ENCODE data around the gene CACNB1. TPM values are rescaled to one million over a fixed set of nuclear protein-coding genes. Genes with fewer than 3 reads are reported as not detected.
"Not testable (repeated sequence)": the region's sequence is repeated elsewhere in the genome, so short reads cannot be mapped to it uniquely, and the experiment has no call there.

The CACNB1 gene
- total RNA-seq, 2 donors from 2014 or later = 21.4 to 21.9 TPM

- Mint-ChIP-seq H3K36me3 (ENCODE audit: low read depth) (peaks cover 2% of the 10 kb centered on the region), H3K4me1 (peaks cover 18% of the 10 kb centered on the region), H3K27ac (peak overlapping the region; percentile 2), H3K27me3 (no peaks in the 10 kb centered on the region), H3K4me3 (no peak overlapping the region)
- ATAC-seq (no peak), DNase-seq (no peak)
- H3K9me3 ChIP-seq (ENCODE audit: control insufficient read depth, low read length, poor library complexity, severe bottlenecking) = no peaks in the 10 kb centered on the region
Observed at GRCh38 chr17:39173526-39174274, 23.8 kb downstream of the CACNB1 start.

GRCh38 chr17:39173080-39173479, 24.4 kb downstream of the CACNB1 start:
- no peak for DNase-seq
- H3K9me3 ChIP-seq (ENCODE audit: control insufficient read depth, low read length, poor library complexity, severe bottlenecking) = no peaks in the 10 kb centered on the region
- no peaks in the 10 kb centered on the region for H3K27me3 Mint-ChIP-seq
- ATAC-seq = no peak
- H3K4me3 Mint-ChIP-seq = no peak overlapping the region
- H3K4me1 Mint-ChIP-seq = peaks cover 18% of the 10 kb centered on the region
- peaks cover 2% of the 10 kb centered on the region for H3K36me3 Mint-ChIP-seq (ENCODE audit: low read depth)
- peak overlapping the region; percentile 2 for H3K27ac Mint-ChIP-seq

- Mint-ChIP-seq H3K4me3 (no peak overlapping the region), H3K27ac (no peak overlapping the region)
- ATAC-seq = no peak
Observed at GRCh38 chr17:39171933-39172332, 25.5 kb downstream of the CACNB1 start.

GRCh38 chr17:39170558-39170957, 26.9 kb downstream of the CACNB1 start:
- H3K4me1 Mint-ChIP-seq = peaks cover 17% of the 10 kb centered on the region
- no peak overlapping the region for H3K27ac Mint-ChIP-seq
- H3K36me3 Mint-ChIP-seq (ENCODE audit: low read depth) = peaks cover 2% of the 10 kb centered on the region
- H3K9me3 ChIP-seq (ENCODE audit: control insufficient read depth, low read length, poor library complexity, severe bottlenecking) = no peaks in the 10 kb centered on the region
- peaks cover 19% of the 10 kb centered on the region for H3K27me3 Mint-ChIP-seq
- DNase-seq (no peak), ATAC-seq (no peak)
- no peak overlapping the region for H3K4me3 Mint-ChIP-seq

More at GRCh38 chr17:39171933-39172332, 25.5 kb downstream of the CACNB1 start:
- no peak for DNase-seq
- Mint-ChIP-seq H3K4me1 (peaks cover 22% of the 10 kb centered on the region), H3K36me3 (ENCODE audit: low read depth) (peaks cover under 1% of the 10 kb centered on the region), H3K27me3 (peaks cover 7% of the 10 kb centered on the region)
- H3K9me3 ChIP-seq (ENCODE audit: control insufficient read depth, low read length, poor library complexity, severe bottlenecking) = no peaks in the 10 kb centered on the region

- no peaks in the 10 kb centered on the region for H3K9me3 ChIP-seq (ENCODE audit: control insufficient read depth, low read length, poor library complexity, severe bottlenecking)
- H3K4me1 Mint-ChIP-seq = peaks cover 16% of the 10 kb centered on the region
- H3K36me3 Mint-ChIP-seq (ENCODE audit: low read depth) = peaks cover 2% of the 10 kb centered on the region
- ATAC-seq = no peak
- no peak overlapping the region for H3K4me3 Mint-ChIP-seq
- DNase-seq = no peak
- peaks cover 20% of the 10 kb centered on the region for H3K27me3 Mint-ChIP-seq
- H3K27ac Mint-ChIP-seq = no peak overlapping the region
Observed at GRCh38 chr17:39170109-39170508, 27.4 kb downstream of the CACNB1 start.

GRCh38 chr17:39169518-39169917, 28.0 kb downstream of the CACNB1 start:
- Mint-ChIP-seq H3K27me3 (peaks cover 26% of the 10 kb centered on the region), H3K27ac (no peak overlapping the region), H3K36me3 (ENCODE audit: low read depth) (peaks cover 5% of the 10 kb centered on the region), H3K4me1 (peaks cover 21% of the 10 kb centered on the region), H3K4me3 (no peak overlapping the region)
- no peaks in the 10 kb centered on the region for H3K9me3 ChIP-seq (ENCODE audit: control insufficient read depth, low read length, poor library complexity, severe bottlenecking)
- ATAC-seq (no peak), DNase-seq (no peak)

GRCh38 chr17:39169101-39169500, 28.4 kb downstream of the CACNB1 start:
- Mint-ChIP-seq H3K36me3 (ENCODE audit: low read depth) (peaks cover 5% of the 10 kb centered on the region), H3K4me3 (no peak overlapping the region), H3K4me1 (peaks cover 23% of the 10 kb centered on the region), H3K27ac (no peak overlapping the region), H3K27me3 (peaks cover 30% of the 10 kb centered on the region)
- ATAC-seq (no peak), DNase-seq (no peak)
- no peaks in the 10 kb centered on the region for H3K9me3 ChIP-seq (ENCODE audit: control insufficient read depth, low read length, poor library complexity, severe bottlenecking)

- DNase-seq; ATAC-seq; H3K27ac Mint-ChIP-seq; H3K4me3 Mint-ChIP-seq; H3K9me3 ChIP-seq (ENCODE audit: control insufficient read depth, low read length, poor library complexity, severe bottlenecking); H3K36me3 Mint-ChIP-seq (ENCODE audit: low read depth): not testable (repeated sequence)
- H3K27me3 Mint-ChIP-seq = peaks cover 34% of the 10 kb centered on the region
- peaks cover 19% of the 10 kb centered on the region for H3K4me1 Mint-ChIP-seq
Observed at GRCh38 chr17:39168503-39168902, 29.0 kb downstream of the CACNB1 start.

GRCh38 chr17:39167476-39167875, 30.0 kb downstream of the CACNB1 start:
- H3K27me3 Mint-ChIP-seq = peaks cover 34% of the 10 kb centered on the region

GRCh38 chr17:39166437-39167335, 30.8 kb downstream of the CACNB1 start:
- peaks cover 34% of the 10 kb centered on the region for H3K27me3 Mint-ChIP-seq
- no peak for DNase-seq
- H3K36me3 Mint-ChIP-seq (ENCODE audit: low read depth) = peaks cover 5% of the 10 kb centered on the region
- ATAC-seq = no peak
- no peak overlapping the region for H3K4me3 Mint-ChIP-seq
- no peaks in the 10 kb centered on the region for H3K9me3 ChIP-seq (ENCODE audit: control insufficient read depth, low read length, poor library complexity, severe bottlenecking)
- H3K27ac Mint-ChIP-seq = peak overlapping the region; percentile 8
- peaks cover 12% of the 10 kb centered on the region for H3K4me1 Mint-ChIP-seq

More at GRCh38 chr17:39167476-39167875, 30.0 kb downstream of the CACNB1 start:
- peak overlapping the region; percentile 8 for H3K27ac Mint-ChIP-seq
- no peaks in the 10 kb centered on the region for H3K9me3 ChIP-seq (ENCODE audit: control insufficient read depth, low read length, poor library complexity, severe bottlenecking)
- peaks cover 18% of the 10 kb centered on the region for H3K4me1 Mint-ChIP-seq
- DNase-seq (no peak), ATAC-seq (no peak)
- peaks cover 5% of the 10 kb centered on the region for H3K36me3 Mint-ChIP-seq (ENCODE audit: low read depth)
- H3K4me3 Mint-ChIP-seq = no peak overlapping the region

- no peak for ATAC-seq
- H3K4me3 Mint-ChIP-seq = peak within 1 kb of the TSS; percentile 97
- peaks cover 34% of the 10 kb centered on the region for H3K27me3 Mint-ChIP-seq
- DNase-seq = no peak
- no peaks in the 10 kb centered on the region for H3K9me3 ChIP-seq (ENCODE audit: control insufficient read depth, low read length, poor library complexity, severe bottlenecking)
- H3K27ac Mint-ChIP-seq = peak within 1 kb of the TSS; percentile 24
- peaks cover 5% of the 10 kb centered on the region for H3K36me3 Mint-ChIP-seq (ENCODE audit: low read depth)
- H3K4me1 Mint-ChIP-seq = peaks cover 12% of the 10 kb centered on the region
Observed at GRCh38 chr17:39165841-39166349, 31.6 kb downstream of the CACNB1 start, which contains the start of gene ARL5C. Gene ARL5C, minus strand, starts transcription at chr17:39166161. Its CDS starts 401 bp downstream, at chr17:39165760.

- H3K36me3 Mint-ChIP-seq (ENCODE audit: low read depth) = peaks cover 5% of the 10 kb centered on the region
- H3K4me1 Mint-ChIP-seq = peaks cover 12% of the 10 kb centered on the region
- H3K27me3 Mint-ChIP-seq = peaks cover 34% of the 10 kb centered on the region
- ATAC-seq = peak; percentile 3
- peak overlapping the region; percentile 97 for H3K4me3 Mint-ChIP-seq
- H3K27ac Mint-ChIP-seq = peak overlapping the region; percentile 24
- H3K9me3 ChIP-seq (ENCODE audit: control insufficient read depth, low read length, poor library complexity, severe bottlenecking) = no peaks in the 10 kb centered on the region
- DNase-seq = no peak
Observed at GRCh38 chr17:39165178-39165840, 32.2 kb downstream of the CACNB1 start.

All from T-helper 17 cell (primary cell).